Stimulated activated CD4-positive, alpha-beta T cell treated with anti-CD3 and anti-CD28 coated beads, Interleukin-15, amount 100 ng/mL, for 24 hours (primary cell): ENCODE data around the gene CCT2.

Experiments
- DNase-seq: peaks from one replicate; pipeline ENCODE4 v3.0.0-alpha.2; 2020

Gene CCT2

DNA sequence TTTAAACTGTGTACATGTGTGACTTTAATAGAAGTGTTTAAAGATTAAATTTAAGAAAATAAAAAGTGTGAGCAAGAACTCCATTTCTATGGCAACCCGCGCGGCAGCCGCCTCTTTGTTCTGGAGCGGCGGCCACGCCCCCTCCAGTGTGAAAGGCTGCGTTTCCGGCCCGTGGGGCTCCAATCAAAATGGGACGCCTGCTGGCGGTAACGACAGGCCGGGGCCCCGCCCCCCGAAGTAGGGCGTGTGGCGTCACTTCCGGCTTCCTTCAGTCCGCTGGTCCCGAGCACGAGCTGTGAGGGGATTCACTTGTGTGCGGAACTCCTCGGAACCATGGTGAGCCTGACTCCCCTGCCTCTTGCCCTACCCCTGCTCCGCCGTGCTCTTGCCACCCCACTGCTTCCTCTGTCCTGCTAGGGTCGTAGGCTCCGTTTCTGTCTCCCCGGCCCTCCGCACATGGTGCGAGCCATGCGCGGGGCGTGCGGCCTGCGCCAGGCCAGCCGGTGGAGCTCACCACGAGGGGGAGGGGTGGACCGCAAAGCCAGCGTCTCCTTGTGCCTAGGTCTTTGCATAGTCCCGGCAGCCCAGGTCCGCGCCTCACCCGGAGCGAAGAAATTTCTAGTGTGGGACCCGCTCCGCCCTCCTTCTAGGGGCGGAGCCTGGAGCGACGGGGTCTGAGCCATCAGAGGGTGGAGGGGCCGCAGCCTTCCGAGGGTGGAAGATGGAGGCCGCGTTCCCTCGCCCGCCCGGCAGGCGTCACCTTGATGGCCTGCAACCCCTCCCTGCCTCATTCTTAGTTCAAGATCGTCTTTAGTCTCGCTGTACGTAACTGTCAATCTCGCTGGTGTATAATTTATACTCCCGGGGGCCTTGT, at the start of gene CCT2:
CCT2 (plus strand) TSS at position 271 of the 874 bp plus-strand sequence; CDS start at position 334, 63 bp downstream.
- DNase-seq: peak; percentile 98

DNA sequence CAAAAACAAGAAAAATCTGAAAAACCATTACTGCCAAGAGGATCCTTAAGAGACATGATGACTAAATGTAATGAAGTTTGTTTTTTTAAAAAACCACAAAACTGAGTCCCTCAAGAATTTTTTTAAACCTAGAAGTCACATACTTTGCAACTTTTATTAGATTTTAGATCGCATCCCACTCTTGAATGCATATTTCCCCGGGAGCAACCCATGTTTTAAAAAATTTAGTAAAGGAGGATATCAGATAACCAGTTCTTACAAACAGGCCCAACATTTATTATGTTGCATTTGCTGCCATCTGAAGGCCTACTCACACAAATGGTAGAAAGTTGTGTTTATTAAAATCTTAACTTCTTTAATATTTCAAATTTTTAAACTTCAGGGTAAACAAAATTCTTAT, 44.3 kb upstream of the CCT2 start:
- no peak for DNase-seq

DNA sequence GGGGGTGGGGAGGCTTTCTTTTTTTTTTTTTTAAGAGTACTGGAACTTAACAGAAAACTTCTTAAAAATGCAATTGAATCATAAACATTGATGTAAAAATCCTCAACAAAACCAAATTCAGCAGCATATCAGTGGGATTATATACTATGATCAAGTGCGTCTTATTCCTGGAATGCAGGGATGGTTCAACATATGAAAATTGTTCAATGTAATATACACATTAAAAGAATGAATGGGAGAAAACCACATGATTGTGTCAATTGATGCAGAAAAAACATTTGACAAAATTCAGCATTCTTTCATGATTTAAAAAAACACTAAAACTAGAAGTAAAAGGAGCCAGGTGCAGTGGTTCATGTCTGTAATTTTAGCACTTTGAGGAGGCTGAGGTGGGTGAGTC, 41.2 kb upstream of the CCT2 start:
- no peak for DNase-seq

DNA sequence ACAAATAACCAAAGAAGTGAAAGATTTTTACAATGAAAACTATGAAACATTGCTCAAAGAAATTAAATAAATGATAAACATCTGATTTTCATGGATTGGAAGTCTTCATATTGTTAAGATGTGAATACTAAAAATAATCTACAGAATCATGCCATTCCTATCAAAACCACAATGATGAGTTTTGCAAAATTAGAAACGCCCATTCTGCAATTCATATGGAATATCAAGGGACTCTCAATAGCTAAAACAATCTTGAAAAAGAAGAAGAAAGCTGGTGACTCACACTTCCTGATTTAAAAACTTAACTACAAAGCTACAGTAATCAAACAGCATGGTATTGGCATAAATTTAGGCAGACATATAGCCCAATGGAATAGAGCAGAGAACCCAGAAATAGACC, 40.2 kb upstream of the CCT2 start:
- DNase-seq: no peak

DNA sequence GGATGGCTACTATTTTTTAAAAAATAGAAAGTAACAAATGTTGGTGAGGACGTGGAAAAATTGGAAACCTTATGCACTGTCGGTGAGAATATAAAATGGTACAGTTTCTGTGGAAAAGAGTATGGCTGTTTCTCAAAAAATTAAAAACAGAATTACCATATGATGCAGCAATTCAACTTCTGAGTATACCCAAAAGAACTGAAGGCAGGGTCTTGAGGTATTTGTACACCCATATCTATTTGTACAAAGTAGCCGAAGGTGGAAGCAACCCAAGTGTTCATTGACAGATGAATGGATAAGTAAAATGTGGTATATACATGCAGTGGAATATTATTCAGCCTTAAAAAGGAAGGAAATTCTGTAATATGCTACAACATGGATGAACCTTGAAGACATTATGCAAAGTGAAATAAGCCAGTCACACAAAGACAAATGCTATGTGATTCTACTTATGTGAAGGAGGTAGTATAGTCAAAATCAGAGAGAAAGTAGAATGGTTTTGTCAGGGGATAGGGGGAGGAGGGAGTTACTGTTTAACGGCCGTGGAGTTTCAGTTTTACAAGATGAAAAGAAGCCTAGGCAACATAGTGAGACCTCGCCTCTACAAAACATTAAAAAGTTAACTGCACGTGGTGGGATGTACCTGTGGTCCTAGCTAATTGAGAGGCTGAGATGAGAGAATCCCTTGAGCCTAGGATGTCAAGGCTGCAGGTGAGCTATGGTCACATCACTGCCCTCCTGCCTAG, 38.4 kb upstream of the CCT2 start:
- DNase-seq: no peak

DNA sequence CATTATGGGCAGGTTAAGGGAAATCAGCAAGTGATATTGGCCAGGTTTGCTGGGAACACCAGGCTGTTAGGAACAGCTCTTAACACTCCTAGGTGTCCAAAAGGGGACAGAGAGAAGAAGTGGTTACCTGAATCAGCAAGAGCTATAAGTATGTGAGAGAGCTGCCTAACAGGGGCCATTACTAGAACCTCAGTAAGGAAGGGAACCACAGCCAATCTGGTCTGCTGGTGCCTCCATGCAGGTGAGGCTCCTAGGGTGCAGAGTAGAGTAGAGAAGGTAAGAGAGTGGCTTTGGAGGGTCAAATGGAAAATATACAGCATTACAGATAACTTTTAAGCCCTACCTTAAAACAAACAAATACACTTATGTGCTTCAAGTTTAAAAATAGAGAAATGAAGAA, 36.6 kb upstream of the CCT2 start:
- no peak for DNase-seq

DNA sequence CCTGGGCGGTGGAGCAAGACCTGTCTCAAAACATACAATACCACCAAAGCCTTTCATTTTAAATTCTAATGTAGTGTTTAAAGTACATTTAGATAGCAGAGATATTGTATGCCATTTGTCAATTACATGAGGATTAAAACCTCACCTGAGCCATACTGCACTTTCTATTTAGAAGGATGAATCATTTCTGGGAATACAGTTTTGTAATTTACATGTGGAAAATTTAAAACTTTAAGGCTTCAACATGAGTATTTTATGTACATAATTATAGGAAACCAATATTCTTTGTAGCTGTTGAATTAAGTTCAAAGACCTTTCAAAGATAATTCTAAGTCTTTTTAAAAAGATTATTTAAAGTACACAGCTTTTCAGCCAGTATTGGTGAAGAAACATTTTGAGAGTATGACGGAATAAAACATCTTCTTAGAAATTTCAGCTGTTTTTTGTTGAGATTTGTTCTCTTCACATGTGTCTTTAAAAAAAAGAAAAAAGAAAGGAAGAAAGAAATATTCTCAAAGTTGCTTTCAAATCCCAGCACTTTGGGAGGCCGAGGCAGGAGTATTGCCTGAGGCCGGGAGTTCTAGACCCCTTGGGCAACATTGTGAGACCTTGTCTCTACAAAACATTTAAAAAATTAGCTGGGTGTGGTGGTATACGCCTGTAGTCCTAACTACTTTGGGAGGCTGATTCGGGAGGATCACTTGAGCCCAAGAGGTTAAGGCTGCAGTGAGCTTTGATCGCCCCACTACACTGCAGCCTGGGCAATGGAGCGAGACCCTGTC, 34.5 kb upstream of the CCT2 start:
- DNase-seq: no peak

DNA sequence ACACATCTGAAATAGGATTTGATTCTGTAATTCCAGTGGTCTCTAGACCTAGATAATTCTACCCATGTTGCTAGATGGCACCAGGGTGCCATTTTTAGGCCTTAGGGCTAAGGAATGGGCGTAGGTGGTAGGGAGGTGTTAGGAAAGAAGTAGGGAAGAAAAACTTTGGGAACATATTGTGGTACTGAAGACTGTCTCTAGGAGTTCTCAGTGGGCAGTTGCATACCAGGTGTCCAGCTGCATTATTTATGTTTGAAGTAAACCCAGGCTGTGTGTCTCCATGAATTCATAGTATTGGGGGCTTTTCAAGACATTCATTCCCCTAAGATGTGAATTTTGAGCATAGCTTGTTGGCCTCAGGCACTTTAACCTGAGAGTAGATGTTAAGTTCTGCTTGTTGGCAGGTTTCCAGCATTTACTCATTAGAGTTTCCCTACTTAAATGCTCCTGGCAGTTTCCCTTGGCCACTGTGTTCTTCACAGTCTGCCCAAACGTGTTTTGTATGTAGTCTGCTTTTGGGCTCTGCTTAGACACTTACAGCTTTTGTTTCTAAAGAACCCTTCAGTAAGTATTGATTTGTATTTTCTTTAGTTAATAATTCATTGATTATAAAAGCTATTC, 31.5 kb upstream of the CCT2 start:
- DNase-seq: no peak

DNA sequence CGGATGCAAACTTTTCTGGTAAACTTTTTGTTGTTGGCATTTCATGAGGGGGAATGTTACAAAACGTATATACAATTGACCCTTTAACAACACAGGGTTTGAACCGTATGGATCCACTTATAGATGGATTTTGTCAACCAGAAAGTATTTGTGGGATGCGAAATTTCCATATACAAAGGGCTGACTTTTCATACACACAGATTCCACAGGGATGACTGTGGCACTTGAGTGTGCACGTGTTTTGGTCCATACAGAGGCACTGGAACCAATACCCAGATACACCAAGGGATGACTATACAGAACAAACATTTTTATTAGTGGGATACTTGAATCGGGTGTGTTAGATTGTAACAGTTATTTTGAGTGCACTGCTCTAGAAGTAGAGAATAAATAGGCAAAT, 29.8 kb upstream of the CCT2 start:
- DNase-seq: no peak

DNA sequence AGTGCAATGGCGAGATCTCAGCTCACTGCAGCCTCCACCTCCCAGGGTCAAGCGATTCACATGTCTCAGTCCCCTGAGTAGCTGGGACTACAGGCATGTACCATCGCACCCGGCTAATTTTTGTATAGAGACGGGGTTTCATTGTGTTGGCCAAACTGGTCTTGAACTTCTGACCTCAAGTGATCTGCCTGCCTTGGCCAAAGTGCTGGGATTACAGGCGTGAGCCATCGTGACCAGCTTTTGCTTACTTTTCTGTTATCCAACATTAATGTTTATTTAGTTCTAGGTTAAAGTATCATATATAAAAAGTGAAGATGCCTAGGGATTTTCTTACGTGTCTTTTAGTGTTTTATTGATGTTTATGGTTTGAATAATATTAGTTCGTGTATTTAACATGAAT, 28.9 kb upstream of the CCT2 start:
- no peak for DNase-seq

DNA sequence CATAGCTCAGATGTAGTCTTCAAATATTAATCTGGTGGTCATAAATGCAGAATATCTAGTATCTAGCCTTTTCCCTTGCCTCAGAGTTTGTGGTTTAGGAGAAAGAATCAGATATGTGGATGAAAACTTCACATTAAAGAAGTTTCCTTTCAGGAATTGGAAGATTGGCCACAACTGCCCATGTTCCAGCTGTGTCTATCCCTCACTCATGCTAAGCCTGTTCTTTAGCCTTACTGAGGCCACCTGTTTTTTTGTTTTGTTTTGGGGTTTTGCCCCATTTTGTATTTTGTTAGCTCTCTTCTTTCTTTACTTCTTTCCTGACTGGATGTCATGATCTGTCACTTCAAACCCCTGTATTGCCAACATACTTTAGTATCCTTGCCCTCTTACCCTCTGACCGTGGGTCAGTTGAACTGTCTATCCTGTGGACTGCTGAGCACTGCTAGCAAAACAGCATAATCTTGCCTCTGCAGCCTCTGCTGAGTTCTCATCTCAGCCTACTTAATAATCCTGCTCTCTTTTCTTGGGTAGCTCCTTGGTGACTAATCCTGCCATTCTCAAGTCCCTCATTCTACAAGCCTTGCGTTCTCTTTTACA, 22.0 kb upstream of the CCT2 start:
- DNase-seq: no peak

DNA sequence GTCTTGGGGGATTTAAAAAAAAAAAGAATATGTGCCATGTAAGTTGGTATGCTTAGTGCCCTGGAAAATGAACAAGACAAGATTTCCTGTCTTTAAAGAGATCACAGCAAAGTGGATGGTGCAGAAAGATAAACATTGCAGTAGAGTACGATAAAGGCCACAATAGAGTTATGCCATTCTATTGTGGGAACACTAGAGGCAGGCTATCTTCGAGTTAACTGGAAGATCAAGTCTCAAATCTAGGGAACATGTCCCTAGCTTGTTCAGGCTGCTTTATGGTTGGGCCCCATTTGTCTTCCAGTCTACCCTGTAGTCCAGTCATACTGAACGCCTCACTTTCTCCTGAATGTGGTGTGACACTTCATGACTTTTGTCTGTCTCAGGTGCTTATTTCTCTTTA, 18.7 kb upstream of the CCT2 start:
- DNase-seq: no peak

DNA sequence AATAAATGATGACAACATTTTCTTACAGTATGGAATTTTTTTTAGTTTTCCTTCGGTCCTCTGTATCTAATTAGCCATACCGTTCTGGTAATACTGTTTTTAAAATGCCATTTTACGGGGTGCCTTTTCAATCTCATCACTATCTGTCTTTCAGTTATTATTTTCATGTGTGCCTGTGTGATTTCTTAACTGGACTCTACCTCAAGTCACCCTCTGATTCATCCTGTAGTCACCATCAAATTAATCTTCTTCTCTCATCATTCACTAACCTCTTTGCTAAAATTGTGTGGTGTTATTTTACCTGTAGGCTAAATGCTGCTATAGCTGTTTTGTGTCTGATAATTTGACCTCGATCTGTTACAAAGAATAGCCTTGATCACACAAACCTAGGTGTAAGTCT, 16.0 kb upstream of the CCT2 start:
- DNase-seq: no peak

DNA sequence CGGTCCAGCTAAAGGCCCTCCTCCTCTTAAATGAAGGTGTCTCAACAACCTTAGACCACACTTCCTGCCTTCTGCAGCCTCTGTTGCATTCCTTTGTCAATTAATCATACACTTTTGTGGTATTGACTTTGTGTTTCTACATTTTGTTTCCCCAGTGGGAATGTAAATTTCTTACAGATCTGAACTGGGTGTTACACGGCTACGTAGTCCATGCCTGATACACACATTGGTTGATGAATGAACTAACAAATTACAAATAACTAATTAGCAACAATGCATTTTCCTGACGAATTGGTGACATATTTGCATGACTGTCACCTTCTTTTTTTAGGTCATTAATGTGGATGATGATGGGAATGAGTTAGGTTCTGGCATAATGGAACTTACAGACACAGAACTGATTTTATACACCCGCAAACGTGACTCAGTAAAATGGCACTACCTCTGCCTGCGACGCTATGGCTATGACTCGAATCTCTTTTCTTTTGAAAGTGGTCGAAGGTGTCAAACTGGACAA, 15.2 kb upstream of the CCT2 start:
- no peak for DNase-seq

DNA sequence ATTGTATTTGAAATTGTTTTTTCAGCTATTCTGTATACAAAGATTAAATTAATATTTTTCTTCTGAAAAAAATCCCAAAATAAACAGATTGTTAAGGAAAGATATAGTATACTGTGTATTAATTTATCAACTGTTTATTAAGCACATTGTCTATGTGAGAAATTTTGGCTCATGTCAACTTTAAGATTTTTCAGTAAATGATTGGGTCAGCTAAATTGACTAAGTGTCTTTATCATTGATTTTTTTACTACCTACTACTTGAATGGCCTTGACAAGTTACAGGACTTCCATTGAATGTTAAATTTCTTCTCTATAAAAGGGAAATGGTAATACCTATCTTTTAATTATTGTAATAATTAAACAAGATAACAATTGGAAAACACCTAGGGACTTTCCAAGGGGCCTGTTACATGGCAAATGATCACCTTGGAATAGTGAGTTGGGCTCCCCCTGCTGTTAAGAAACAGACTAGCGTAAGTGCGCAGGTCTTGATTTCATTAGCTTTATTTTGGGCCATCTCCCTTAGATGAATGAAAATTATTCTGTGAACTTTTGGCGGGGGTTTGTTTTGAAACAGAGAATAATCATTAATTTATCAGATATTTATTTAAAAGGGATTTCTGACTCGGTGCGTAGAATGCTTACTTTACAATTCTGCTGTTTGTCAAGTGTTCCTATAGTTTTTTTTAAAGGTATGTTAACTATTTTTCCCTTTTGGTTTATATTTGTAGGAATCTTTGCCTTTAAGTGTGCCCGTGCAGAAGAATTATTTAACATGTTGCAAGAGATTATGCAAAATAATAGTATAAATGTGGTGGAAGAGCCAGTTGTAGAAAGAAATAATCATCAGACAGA, 14.5 kb upstream of the CCT2 start:
- DNase-seq: peak; percentile 61

DNA sequence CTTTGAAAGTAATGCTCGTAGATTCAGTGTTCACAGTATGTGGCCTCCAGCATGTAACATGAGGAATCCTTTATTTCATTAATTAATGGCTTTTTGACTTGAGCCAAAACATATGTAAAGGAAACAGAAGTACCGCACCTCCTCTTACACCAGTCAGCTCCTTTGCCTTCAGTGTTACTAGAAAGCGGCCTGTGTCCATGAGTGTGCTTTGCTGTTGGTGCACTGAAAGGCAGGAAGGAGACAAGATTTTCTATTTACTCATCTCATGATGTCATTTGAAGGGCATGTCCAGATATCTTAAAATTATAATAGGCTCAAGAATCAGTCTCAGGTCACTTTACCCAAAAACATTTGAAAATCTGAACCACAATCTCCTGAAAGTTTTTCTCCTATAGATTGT, 9.9 kb upstream of the CCT2 start:
- no peak for DNase-seq

DNA sequence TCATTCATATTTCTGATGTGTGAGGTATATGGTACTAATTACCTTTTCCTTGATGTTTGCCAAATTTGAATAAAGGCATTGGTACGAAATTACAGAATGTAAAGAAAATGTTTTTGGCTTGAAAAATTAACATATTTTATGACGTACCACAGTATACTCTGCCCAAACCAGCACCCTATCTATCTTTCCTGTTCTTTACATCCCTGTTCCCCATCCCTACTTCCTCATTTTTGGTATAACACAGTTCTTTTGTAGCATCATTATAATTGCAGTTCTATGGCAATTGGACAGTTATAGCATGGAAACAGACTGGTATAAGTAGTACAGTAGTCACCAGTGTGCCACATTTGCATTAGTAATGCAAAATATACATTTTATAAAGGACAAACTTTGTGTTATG, 7.0 kb upstream of the CCT2 start:
- no peak for DNase-seq

DNA sequence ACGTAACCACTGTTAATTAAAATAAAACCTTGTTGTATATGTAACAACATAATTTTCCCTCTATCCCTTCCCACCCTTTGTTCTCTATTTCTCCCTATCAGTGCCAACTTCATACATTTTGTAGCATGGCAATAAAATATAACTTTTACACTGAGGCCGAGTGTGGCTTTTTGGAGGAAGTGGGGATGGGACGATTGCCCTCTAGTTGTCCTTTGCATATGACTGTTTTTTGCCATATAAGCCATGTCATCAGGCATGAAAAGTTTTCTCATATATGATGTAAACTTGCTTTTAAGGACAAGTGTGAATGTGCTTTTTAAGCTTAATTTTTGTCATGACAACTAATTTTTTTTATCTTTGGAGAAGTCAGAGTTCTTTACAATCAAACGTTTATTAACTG, 6.2 kb upstream of the CCT2 start:
- DNase-seq: no peak

DNA sequence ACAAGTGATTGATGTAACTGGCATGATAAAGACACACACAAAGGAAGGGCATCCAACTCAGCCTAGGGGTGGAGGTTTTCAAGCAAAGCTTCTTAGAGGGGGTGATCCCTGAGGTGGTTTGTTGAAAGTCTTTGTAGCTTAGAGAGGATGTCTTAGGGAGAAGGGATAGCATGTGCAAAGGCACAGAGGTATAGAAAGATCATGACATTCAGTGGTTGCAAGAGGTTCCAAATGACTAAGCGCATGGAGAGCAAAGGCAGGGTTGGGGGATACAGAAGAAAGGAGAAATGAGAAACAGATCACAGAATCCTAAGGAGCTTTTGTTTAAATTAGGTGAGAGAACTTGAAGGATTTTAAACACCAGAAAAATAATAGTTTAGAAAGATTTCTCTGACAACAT, 5.2 kb upstream of the CCT2 start:
- no peak for DNase-seq

DNA sequence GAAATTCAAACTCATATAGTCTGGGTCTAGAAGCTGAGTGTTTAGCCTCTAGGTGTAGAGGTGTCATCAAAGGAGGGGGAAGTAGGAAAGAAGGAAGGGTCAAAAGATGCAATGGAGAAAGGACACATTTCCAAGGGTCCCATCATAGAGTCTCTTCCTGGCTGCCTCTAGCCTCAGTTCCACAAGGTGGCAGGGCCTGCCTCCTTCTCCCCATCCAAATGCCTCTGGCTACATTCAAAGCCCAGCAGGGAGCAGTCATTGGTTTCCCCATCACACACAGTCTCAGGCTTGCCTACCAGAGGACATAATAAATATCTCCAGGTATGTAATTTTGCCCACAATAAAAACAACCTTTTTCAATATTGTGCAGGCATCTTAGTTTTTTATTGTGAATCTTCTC, 2.1 kb upstream of the CCT2 start:
- no peak for DNase-seq

DNA sequence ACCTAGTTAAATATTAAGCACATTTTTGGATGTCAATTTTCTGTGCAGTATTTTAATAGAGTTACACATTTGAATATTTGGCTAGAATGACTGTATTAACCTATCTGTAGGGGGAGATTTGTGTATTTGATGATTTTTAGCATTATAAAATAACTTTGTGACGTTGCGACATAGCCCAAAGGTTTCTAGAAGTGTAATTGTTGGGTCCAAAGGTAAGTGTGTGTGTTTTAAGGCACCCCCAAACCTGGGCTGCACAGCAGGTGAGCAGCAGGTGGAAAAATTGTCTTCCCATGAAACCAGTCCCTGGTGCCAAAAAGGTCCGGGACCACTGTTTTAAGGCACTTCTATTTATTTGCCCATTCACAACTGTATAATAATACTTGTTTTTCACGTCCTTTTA, 3.3 kb downstream of the CCT2 start:
- no peak for DNase-seq

DNA sequence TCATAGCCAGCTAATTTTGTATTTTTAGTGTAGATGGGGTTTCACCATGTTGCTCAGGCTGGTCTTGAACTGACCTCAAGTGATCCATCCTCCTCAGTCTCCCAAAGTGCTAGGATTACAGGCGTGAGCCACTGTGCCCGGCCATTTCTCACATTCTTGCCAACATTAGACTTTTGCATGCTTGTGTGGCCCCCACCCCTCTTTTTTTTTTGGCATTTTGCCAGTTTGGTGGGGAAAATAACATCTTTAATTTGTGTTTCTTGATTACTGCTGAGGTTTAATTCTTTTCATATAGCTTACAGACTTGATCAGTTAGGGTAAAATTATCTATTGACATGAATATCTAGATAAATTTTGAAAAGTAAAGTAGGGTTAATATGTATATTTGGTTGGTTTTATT, 3.8 kb downstream of the CCT2 start:
- DNase-seq: no peak
